ENCODE results near the gene TTC39B.
"Not testable (repeated sequence)": the region's sequence is repeated elsewhere in the genome, so short reads cannot be mapped to it uniquely, and the experiment has no call there.

DNA sequence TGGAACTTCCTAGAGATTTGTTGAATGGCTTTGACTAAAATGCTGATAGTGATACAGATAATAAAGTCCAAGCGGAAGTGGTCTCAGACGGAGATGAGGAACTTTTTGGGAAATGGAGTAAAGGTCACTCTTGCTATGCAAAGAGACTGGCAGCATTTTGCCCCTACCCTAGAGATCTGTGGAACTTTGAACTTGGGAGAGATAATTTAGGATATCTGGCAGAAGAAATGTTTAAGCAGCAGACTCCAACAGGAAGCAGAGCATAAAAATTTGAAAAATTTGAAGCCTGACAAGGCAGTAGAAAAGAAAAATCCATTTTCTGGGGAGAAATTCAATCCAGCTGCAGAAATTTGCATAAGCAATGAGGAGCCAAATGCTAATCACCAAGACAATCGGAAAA, 15.7 kb upstream of the TTC39B start:
- TF ChIP-seq, protein P1, sequence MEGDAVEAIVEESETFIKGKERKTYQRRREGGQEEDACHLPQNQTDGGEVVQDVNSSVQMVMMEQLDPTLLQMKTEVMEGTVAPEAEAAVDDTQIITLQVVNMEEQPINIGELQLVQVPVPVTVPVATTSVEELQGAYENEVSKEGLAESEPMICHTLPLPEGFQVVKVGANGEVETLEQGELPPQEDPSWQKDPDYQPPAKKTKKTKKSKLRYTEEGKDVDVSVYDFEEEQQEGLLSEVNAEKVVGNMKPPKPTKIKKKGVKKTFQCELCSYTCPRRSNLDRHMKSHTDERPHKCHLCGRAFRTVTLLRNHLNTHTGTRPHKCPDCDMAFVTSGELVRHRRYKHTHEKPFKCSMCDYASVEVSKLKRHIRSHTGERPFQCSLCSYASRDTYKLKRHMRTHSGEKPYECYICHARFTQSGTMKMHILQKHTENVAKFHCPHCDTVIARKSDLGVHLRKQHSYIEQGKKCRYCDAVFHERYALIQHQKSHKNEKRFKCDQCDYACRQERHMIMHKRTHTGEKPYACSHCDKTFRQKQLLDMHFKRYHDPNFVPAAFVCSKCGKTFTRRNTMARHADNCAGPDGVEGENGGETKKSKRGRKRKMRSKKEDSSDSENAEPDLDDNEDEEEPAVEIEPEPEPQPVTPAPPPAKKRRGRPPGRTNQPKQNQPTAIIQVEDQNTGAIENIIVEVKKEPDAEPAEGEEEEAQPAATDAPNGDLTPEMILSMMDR (IDR thresholded peaks at IDR 0.05; ENCODE audit: low read length) = not testable (repeated sequence)
- not testable (repeated sequence) for TF ChIP-seq EZH2 (IDR thresholded peaks at IDR 0.05; ENCODE audit: borderline replicate concordance, low read length)

All from OCI-LY1 (cell line).